Uterus (tissue), 4 donors: ENCODE measurements around the gene MINDY4B. TPM values are rescaled to one million over a fixed set of nuclear protein-coding genes. Genes with fewer than 3 reads are reported as not detected.
A peak's percentile ranks its signal among the peaks of the same experiment; 100 is the strongest.

Experiments used
- DNase-seq, 2 donors: peaks; one replicate each; pipeline ENCODE4 v3.0.0-alpha.2; 2019 to 2020
- H3K27ac ChIP-seq, 2 donors: fragments of 200-600 bp; sonication (generic); 1 replicate in 1 of 2; 2 replicates in 1 of 2; pipeline ENCODE4 v1.5.1; 2016 to 2018
- H3K27me3 ChIP-seq, 2 donors: fragments of 200-600 bp; sonication (generic); one replicate each; pipeline ENCODE4 v1.5.1; 2018 to 2019; ENCODE audit warnings: control low read depth in 1 of 2
- H3K36me3 ChIP-seq, 2 donors: fragments of 200-600 bp; sonication (generic); one replicate each; pipeline ENCODE4 v1.5.1; 2019; ENCODE audit warnings: control low read depth in 1 of 2
- H3K4me1 ChIP-seq, 2 donors: fragments of 200-600 bp; sonication (generic); one replicate each; pipeline ENCODE4 v1.5.1; 2018 to 2019; ENCODE audit warnings: control low read depth in 1 of 2
- H3K4me3 ChIP-seq, 2 donors: fragments of 200-600 bp; sonication (generic); 1 replicate in 1 of 2; 2 replicates in 1 of 2; pipeline ENCODE4 v1.5.1; 2018 to 2019; ENCODE audit warnings: mild to moderate bottlenecking in 1 of 2
- H3K9me3 ChIP-seq, 2 donors: fragments of 200-600 bp; sonication (generic); one replicate each; pipeline ENCODE4 v1.5.1; 2019; ENCODE audit warnings: control low read depth in 1 of 2
- POLR2A ChIP-seq, 2 donors: fragments of 450-650 bp; IDR thresholded peaks; one replicate each; pipeline ENCODE4 v1.6.1; 2016; ENCODE audit warnings: antibody characterized with exemption in 2 of 2, mild to moderate bottlenecking in 1 of 2, moderate library complexity in 1 of 2
- intact Hi-C: fragments of 100-400 bp; cut with DNase I; formaldehyde crosslinking; loops from one replicate; pipeline ENCODE4 v1.15.1; 2023; ENCODE audit warnings: low total_unique reads
- total RNA-seq, 4 donors: library from RNA; depleted of rRNA in 3 of 4; stranded (reverse); fragments of >200 nt in 3 of 4; gene quantifications; one replicate each; pipeline versions ENCODE4 v1.1.0 to v1.2.4, GENCODE V29; 2014 to 2023
- TF ChIP-seq, protein P1 (sequence below), 4 experiments: fragments of 200-600 bp in 2 of 4; fragments of 450-650 bp in 2 of 4; sonication (generic) in 2 of 4; IDR thresholded peaks; one replicate each; pipeline ENCODE4 v1.5.1; 2016 to 2019; ENCODE audit warnings: antibody characterized with exemption in 4 of 4, mild to moderate bottlenecking in 2 of 4, moderate library complexity in 1 of 4
- donor health status: DM: yes; HTN: yes; CAD: no.

MINDY4B gene
- total RNA-seq, 4 donors from 2014 or later, result not detected

DNA sequence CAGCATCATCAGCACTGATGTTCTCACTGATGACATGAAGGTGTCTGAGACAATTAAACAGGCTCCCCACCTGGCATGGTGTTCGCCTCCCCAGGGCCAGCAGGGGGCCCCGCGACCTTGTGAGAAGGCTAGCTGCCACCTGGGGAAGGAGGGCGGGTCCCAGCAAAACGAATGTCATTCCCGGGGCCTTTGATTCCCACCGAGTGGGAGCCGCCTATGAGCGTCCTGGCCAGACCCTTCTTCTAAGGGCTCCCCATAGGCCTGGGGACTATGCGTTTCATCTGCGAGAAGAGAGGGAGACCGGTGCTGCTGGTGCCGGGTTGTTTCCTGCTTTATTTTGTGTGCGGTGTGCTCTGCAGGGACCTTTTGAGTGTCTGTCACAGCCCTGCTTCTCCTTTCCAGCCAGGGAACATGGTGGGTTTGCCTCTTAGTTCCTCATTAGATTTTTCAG lies 20.5 kb upstream of the MINDY4B start:
- peak in 1 of 2 donors; percentile 25 for DNase-seq

DNA sequence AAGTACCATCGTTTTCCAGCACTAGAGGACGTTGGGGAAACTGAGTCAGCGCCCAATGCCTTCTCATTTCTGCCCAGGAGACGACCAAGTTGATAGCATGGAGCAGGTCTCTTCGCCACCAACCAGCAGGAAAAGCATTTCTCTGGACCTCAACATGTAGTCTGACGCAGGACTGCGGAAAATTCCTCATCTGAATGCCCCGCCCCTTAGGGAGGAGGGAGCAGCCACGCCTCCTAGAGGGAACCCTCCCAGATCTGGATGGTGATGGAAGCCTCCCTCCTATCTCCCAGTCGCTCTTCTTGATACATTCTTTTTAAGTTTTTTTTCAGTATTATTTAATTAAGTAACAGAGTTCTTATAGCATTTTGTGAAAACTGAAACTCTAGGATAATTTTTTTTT lies 17.4 kb upstream of the MINDY4B start:
- Histone ChIP-seq H3K4me1 (no peaks in the 10 kb centered on the region), H3K9me3 (no peaks in the 10 kb centered on the region), H3K27me3 (no peaks in the 10 kb centered on the region), H3K27ac (no peak overlapping the region), H3K36me3 (no peaks in the 10 kb centered on the region), H3K4me3 (no peak overlapping the region)
- peak in 1 of 2 donors; percentile 22 for DNase-seq
- TF ChIP-seq, protein P1, sequence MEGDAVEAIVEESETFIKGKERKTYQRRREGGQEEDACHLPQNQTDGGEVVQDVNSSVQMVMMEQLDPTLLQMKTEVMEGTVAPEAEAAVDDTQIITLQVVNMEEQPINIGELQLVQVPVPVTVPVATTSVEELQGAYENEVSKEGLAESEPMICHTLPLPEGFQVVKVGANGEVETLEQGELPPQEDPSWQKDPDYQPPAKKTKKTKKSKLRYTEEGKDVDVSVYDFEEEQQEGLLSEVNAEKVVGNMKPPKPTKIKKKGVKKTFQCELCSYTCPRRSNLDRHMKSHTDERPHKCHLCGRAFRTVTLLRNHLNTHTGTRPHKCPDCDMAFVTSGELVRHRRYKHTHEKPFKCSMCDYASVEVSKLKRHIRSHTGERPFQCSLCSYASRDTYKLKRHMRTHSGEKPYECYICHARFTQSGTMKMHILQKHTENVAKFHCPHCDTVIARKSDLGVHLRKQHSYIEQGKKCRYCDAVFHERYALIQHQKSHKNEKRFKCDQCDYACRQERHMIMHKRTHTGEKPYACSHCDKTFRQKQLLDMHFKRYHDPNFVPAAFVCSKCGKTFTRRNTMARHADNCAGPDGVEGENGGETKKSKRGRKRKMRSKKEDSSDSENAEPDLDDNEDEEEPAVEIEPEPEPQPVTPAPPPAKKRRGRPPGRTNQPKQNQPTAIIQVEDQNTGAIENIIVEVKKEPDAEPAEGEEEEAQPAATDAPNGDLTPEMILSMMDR (IDR thresholded peaks at IDR 0.05), result no peak
- no peak for TF ChIP-seq POLR2A (IDR thresholded peaks at IDR 0.05)
- intact Hi-C loops, result no loop called here

More for the DNA sequence above, 20.5 kb upstream of the MINDY4B start:
- H3K27ac ChIP-seq, result no peak overlapping the region
- H3K36me3 ChIP-seq, result no peaks in the 10 kb centered on the region
- TF ChIP-seq POLR2A (IDR thresholded peaks at IDR 0.05), result no peak
- TF ChIP-seq, protein P1 (IDR thresholded peaks at IDR 0.05), result peak in 3 of 4 experiments; percentile 8 to 42 (median 15)
- H3K4me3 ChIP-seq, result no peak overlapping the region
- no peaks in the 10 kb centered on the region for H3K4me1 ChIP-seq
- H3K27me3 ChIP-seq, result no peaks in the 10 kb centered on the region
- H3K9me3 ChIP-seq, result no peaks in the 10 kb centered on the region
- intact Hi-C loops, result no loop called here

DNA sequence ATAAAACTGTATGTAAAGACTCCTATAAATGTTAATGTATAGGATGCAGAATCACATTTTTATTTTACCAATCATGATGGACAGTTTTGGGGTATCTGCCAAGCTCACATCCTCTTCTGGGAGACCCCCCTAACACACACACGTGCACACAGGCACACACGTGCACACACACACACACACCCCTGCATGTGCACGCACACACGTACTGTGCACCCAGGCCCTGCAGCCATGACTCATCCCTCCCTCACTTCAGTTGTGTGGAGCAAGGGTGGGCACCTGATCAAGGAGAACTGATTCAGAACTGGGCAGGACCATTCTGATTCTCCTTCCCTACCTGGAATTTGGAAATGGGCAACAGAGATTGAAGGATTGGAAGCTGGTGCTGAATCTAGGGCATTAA lies 16.0 kb upstream of the MINDY4B start:
- H3K4me1 ChIP-seq, result no peaks in the 10 kb centered on the region
- intact Hi-C loops, result no loop called here
- H3K4me3 ChIP-seq, result no peak overlapping the region
- TF ChIP-seq, protein P1 (IDR thresholded peaks at IDR 0.05), result no peak
- no peak for TF ChIP-seq POLR2A (IDR thresholded peaks at IDR 0.05)
- no peak overlapping the region for H3K27ac ChIP-seq
- H3K36me3 ChIP-seq, result no peaks in the 10 kb centered on the region
- DNase-seq, result no peak
- H3K27me3 ChIP-seq, result no peaks in the 10 kb centered on the region
- H3K9me3 ChIP-seq, result no peaks in the 10 kb centered on the region

DNA sequence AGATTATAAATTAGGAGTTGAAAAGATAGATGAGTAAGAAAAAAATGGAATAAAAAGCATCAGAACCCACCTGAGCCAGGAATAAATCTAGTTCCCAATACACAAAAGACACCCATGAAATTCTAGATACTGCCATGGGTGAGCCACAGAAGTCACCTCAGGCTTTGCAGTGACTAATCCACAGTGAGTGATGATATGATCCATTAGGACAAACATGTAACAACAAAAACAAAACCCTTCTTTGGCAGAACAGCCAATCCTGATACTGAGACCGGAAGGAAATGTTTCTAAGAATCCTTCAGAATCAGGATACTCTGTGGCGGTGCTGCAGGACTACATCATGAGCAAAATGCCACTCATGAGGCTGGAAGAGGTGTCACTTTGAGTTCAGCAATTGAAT lies 15.0 kb upstream of the MINDY4B start:
- no peaks in the 10 kb centered on the region for H3K4me1 ChIP-seq
- TF ChIP-seq POLR2A (IDR thresholded peaks at IDR 0.05), result no peak
- TF ChIP-seq, protein P1 (IDR thresholded peaks at IDR 0.05), result no peak
- no peak for DNase-seq
- no peak overlapping the region for H3K27ac ChIP-seq
- no peaks in the 10 kb centered on the region for H3K27me3 ChIP-seq
- no peaks in the 10 kb centered on the region for H3K36me3 ChIP-seq
- H3K9me3 ChIP-seq, result no peaks in the 10 kb centered on the region
- intact Hi-C loops, result no loop called here
- no peak overlapping the region for H3K4me3 ChIP-seq

DNA sequence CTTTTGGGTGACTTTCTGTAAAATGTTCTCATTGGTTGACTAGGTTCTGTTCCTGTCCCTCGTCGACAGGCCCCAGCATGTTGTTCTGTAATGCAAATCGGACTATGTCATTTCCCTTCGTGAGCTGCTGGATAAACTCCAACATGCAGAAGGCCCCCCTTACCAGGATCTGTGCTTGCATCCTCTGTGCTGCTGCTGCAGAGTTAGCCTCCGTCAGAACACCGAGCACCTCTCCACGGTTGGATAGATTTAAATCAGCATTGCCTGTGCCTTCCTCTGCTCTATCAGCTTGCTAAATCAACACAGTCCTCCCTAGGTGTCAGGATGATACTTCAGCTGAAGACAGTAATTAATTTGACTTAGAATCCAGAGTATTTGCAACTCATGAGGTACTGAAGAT lies 12.7 kb upstream of the MINDY4B start:
- TF ChIP-seq POLR2A (IDR thresholded peaks at IDR 0.05), result no peak
- TF ChIP-seq, protein P1 (IDR thresholded peaks at IDR 0.05), result no peak
- H3K27me3 ChIP-seq, result no peaks in the 10 kb centered on the region
- H3K9me3 ChIP-seq, result no peaks in the 10 kb centered on the region
- intact Hi-C loops, result no loop called here
- H3K27ac ChIP-seq, result no peak overlapping the region
- no peaks in the 10 kb centered on the region for H3K4me1 ChIP-seq
- H3K4me3 ChIP-seq, result no peak overlapping the region
- H3K36me3 ChIP-seq, result no peaks in the 10 kb centered on the region
- DNase-seq, result no peak
